Measurements from ENCODE around the gene MACROD2.

DNA sequence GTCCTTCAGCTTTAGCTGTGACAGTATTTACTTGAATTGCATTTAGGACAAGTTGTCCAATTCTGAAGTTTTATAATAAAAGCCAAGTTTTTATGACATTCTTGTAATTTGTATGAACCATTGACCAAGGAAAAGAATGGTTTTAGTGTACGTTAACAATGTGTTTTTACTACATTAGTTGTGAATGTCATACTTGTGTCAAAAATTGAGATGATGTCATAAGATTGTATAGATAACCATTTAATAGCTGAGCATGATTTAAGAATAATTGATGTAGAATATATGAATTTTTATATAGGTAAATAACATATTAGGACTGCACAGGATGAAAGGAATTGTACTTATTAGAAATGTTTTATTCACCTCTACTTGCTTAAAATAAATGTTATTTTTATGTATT lies 102.9 kb downstream of the MACROD2 start:
- TF ChIP-seq CTCF (IDR thresholded peaks at IDR 0.05), result no peak
- TF ChIP-seq POLR2AphosphoS5 (IDR thresholded peaks at IDR 0.05), result no peak
- TF ChIP-seq POLR2A (IDR thresholded peaks at IDR 0.05), result no peak
